Astrocyte (in vitro differentiated cells and primary cell): ENCODE data around the gene ALK.

Experiments
- EZH2 ChIP-seq: IDR thresholded peaks from 2 replicates; pipeline ENCODE4 v1.6.1; 2012; ENCODE audit warnings: mild to moderate bottlenecking, low read length, inconsistent platforms; ENCODE audit not compliant: insufficient read depth
- TF ChIP-seq, protein P1 (sequence below): IDR thresholded peaks from 2 replicates; pipeline ENCODE4 v1.5.1; 2011; ENCODE audit warnings: low read depth, mild to moderate bottlenecking, inconsistent platforms, low read length, moderate library complexity; ENCODE audit not compliant: insufficient read depth

GRCh38 chr2:29363111-29363510 is 558.3 kb downstream of the ALK start:
- TF ChIP-seq, protein P1, sequence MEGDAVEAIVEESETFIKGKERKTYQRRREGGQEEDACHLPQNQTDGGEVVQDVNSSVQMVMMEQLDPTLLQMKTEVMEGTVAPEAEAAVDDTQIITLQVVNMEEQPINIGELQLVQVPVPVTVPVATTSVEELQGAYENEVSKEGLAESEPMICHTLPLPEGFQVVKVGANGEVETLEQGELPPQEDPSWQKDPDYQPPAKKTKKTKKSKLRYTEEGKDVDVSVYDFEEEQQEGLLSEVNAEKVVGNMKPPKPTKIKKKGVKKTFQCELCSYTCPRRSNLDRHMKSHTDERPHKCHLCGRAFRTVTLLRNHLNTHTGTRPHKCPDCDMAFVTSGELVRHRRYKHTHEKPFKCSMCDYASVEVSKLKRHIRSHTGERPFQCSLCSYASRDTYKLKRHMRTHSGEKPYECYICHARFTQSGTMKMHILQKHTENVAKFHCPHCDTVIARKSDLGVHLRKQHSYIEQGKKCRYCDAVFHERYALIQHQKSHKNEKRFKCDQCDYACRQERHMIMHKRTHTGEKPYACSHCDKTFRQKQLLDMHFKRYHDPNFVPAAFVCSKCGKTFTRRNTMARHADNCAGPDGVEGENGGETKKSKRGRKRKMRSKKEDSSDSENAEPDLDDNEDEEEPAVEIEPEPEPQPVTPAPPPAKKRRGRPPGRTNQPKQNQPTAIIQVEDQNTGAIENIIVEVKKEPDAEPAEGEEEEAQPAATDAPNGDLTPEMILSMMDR, result no peak
- no peak for TF ChIP-seq EZH2
